Hepatocyte (in vitro differentiated cells): ENCODE data around the gene UBTD1. TPM values are rescaled to one million over a fixed set of nuclear protein-coding genes. Genes with fewer than 3 reads are reported as not detected.

Experiments used
- DNase-seq: peaks from one replicate; pipeline ENCODE4 v3.0.0-alpha.2; 2016; ENCODE audit warnings: low spot score
- H2AFZ ChIP-seq: fragments of 200-600 bp; sonication (generic); 2 replicates; pipeline ENCODE4 v1.6.0; 2016; ENCODE audit warnings: antibody characterized with exemption, mild to moderate bottlenecking
- H3K27ac ChIP-seq: fragments of 200-600 bp; sonication (generic); 2 replicates; pipeline ENCODE4 v1.5.1; 2016; ENCODE audit warnings: mild to moderate bottlenecking
- H3K27me3 ChIP-seq: fragments of 200-600 bp; sonication (generic); 2 replicates; pipeline ENCODE4 v1.6.1; 2016
- H3K36me3 ChIP-seq: fragments of 200-600 bp; sonication (generic); replicated peaks from 2 replicates; pipeline ENCODE4 v1.5.1; 2016; ENCODE audit warnings: low read depth; ENCODE audit not compliant: insufficient read depth
- H3K4me1 ChIP-seq: fragments of 200-600 bp; sonication (generic); 2 replicates; pipeline ENCODE4 v1.5.1; 2016; ENCODE audit warnings: mild to moderate bottlenecking, moderate library complexity; ENCODE audit not compliant: insufficient read depth
- H3K4me2 ChIP-seq: fragments of 200-600 bp; sonication (generic); 2 replicates; pipeline ENCODE4 v1.6.0; 2016
- H3K4me3 ChIP-seq: fragments of 200-600 bp; sonication (generic); 2 replicates; pipeline ENCODE4 v1.5.1; 2016; ENCODE audit warnings: mild to moderate bottlenecking
- H3K79me2 ChIP-seq: fragments of 200-600 bp; sonication (generic); 2 replicates; pipeline ENCODE4 v1.6.0; 2017; ENCODE audit warnings: mild to moderate bottlenecking
- H3K9me2 ChIP-seq: fragments of 200-600 bp; sonication (generic); replicated peaks from 2 replicates; pipeline ENCODE4 v1.6.0; 2017; ENCODE audit warnings: mild to moderate bottlenecking; ENCODE audit not compliant: insufficient read depth
- H3K9me3 ChIP-seq: fragments of 200-600 bp; sonication (generic); 2 replicates; pipeline ENCODE4 v1.5.1; 2016; ENCODE audit warnings: low read depth, mild to moderate bottlenecking
- H4K20me1 ChIP-seq: fragments of 200-600 bp; sonication (generic); 2 replicates; pipeline ENCODE4 v1.6.0; 2016; ENCODE audit warnings: mild to moderate bottlenecking; ENCODE audit not compliant: insufficient read depth, poor library complexity, severe bottlenecking
- CTCF ChIP-seq: fragments of 200-600 bp; sonication (generic); IDR thresholded peaks from 2 replicates; pipeline ENCODE4 v1.5.1; 2016; ENCODE audit warnings: antibody characterized with exemption, mild to moderate bottlenecking; ENCODE audit not compliant: poor library complexity
- EZH2 ChIP-seq: fragments of 200-600 bp; sonication (generic); IDR thresholded peaks from 2 replicates; pipeline ENCODE4 v1.6.1; 2016; ENCODE audit warnings: antibody characterized with exemption, mild to moderate bottlenecking, borderline replicate concordance
- EZH2phosphoT487 ChIP-seq: fragments of 200-600 bp; sonication (generic); IDR thresholded peaks from one replicate; pipeline ENCODE4 v1.6.1; 2018; ENCODE audit warnings: antibody characterized with exemption, mild to moderate bottlenecking, low read depth, moderate library complexity; ENCODE audit not compliant: unreplicated experiment, severe bottlenecking
- whole genome bisulfite sequencing: methylation state at CpG from one replicate; pipeline ENCODE4 v1.1.6; 2016; ENCODE audit warnings: low lambda C conversion rate; ENCODE audit errors: missing lambda C conversion rate; 5-methylcytosine and 5-hydroxymethylcytosine counted together
- polyA plus RNA-seq: library from polyadenylated mRNA; unstranded; fragments of >200 nt; fragmentation: Nextera tagmentation; extraction: Ambion mirVana; gene quantifications from 2 replicates; pipeline ENCODE4 v1.2.1, GENCODE V29; 2016
- total RNA-seq: library from RNA; depleted of rRNA; stranded (reverse); fragments of >200 nt; gene quantifications from 2 replicates; pipeline ENCODE4 v1.2.3, GENCODE V29; 2014

UBTD1 gene
- total and polyA plus RNA-seq, 2 experiments from 2014 or later, result 12.8 to 37.0 TPM

- no peaks in the 10 kb centered on the region for H3K36me3 ChIP-seq
- H3K9me2 ChIP-seq, result no peaks in the 10 kb centered on the region
- no peak overlapping the region for H3K4me2 ChIP-seq
- TF ChIP-seq CTCF, result no peak
- TF ChIP-seq EZH2phosphoT487, result no peak
- no peak for TF ChIP-seq EZH2
- H2AFZ ChIP-seq, result no peak overlapping the region
- no peak overlapping the region for H3K27ac ChIP-seq
- H4K20me1 ChIP-seq, result no peaks in the 10 kb centered on the region
- no peaks in the 10 kb centered on the region for H3K4me1 ChIP-seq
- H3K79me2 ChIP-seq, result no peaks in the 10 kb centered on the region
- no peak overlapping the region for H3K4me3 ChIP-seq
- no peaks in the 10 kb centered on the region for H3K27me3 ChIP-seq
- no peaks in the 10 kb centered on the region for H3K9me3 ChIP-seq
- 95% methylated on average over 15 of the region's 15 CpGs for WGBS
- DNase-seq, result no peak
These were observed 91.5 kb downstream of the UBTD1 start for GRCh38 chr10:97590082-97590747.

- no peaks in the 10 kb centered on the region for H3K4me1 ChIP-seq
- H3K27ac ChIP-seq, result no peak overlapping the region
- no peaks in the 10 kb centered on the region for H3K9me3 ChIP-seq
- H3K9me2 ChIP-seq, result no peaks in the 10 kb centered on the region
- H3K4me2 ChIP-seq, result no peak overlapping the region
- no peaks in the 10 kb centered on the region for H4K20me1 ChIP-seq
- H3K36me3 ChIP-seq, result no peaks in the 10 kb centered on the region
- DNase-seq, result no peak
- H2AFZ ChIP-seq, result no peak overlapping the region
- no peak for TF ChIP-seq EZH2phosphoT487
- no peak for TF ChIP-seq EZH2
- TF ChIP-seq CTCF, result no peak
- H3K27me3 ChIP-seq, result no peaks in the 10 kb centered on the region
- H3K4me3 ChIP-seq, result no peak overlapping the region
- 80% methylated on average over 5 of the region's 5 CpGs for WGBS
- H3K79me2 ChIP-seq, result no peaks in the 10 kb centered on the region
These were observed 92.2 kb downstream of the UBTD1 start for GRCh38 chr10:97590748-97591495.

GRCh38 chr10:97593421-97593820 lies 94.7 kb downstream of the UBTD1 start:
- 97% methylated on average over 4 of the region's 4 CpGs for WGBS
- no peak for DNase-seq
- H3K36me3 ChIP-seq, result no peaks in the 10 kb centered on the region
- no peaks in the 10 kb centered on the region for H3K4me1 ChIP-seq
- H3K27me3 ChIP-seq, result no peaks in the 10 kb centered on the region
- no peaks in the 10 kb centered on the region for H4K20me1 ChIP-seq
- no peaks in the 10 kb centered on the region for H3K9me3 ChIP-seq
- no peak overlapping the region for H3K27ac ChIP-seq
- no peaks in the 10 kb centered on the region for H3K9me2 ChIP-seq
- H2AFZ ChIP-seq, result no peak overlapping the region
- H3K79me2 ChIP-seq, result no peaks in the 10 kb centered on the region
- no peak for TF ChIP-seq EZH2phosphoT487
- no peak for TF ChIP-seq CTCF
- no peak for TF ChIP-seq EZH2
- H3K4me3 ChIP-seq, result no peak overlapping the region
- no peak overlapping the region for H3K4me2 ChIP-seq
